Muscle of back (tissue), 11 donors: Measurements from ENCODE around the gene INTS7. TPM values are rescaled to one million over a fixed set of nuclear protein-coding genes. Genes with fewer than 3 reads are reported as not detected.
"Not testable (repeated sequence)": the region's sequence is repeated elsewhere in the genome, so short reads cannot be mapped to it uniquely, and the experiment has no call there.

ENCODE experiments used
- DNase-seq, 3 donors: peaks; one replicate each; pipeline versions ENCODE4 v3.0.0 to v3.0.0-alpha.2; 2013
- polyA plus RNA-seq, 10 donors: library from polyadenylated mRNA; unstranded; fragments of 120-200 nt; gene quantifications; one replicate each; pipeline ENCODE4 v1.2.1, GENCODE V29; 2013; ENCODE audit not compliant: insufficient read length in 10 of 10

INTS7 gene
- polyA plus RNA-seq, 10 donors, result 7.9 to 20.1 (median 14.7) TPM

DNA sequence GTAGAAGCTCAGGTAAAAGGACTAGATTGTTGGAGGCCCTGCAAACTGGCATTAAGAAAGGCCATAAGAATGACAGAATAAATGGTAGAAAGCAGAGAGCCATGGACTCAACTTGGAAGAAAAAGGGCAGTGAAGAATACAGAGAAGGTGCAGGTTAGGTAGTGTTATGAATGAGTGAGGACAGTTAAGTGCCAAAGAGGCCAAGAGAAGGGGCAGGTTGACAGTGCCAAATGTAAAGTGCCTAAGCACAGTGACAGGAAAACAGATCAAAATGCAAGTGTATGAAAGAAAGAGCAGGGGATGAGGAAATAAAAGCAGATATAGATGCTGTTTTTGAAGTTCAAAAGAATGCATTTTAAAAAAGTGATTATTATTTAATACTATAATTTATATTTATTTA, 43.7 kb downstream of the INTS7 start:
- no peak for DNase-seq

DNA sequence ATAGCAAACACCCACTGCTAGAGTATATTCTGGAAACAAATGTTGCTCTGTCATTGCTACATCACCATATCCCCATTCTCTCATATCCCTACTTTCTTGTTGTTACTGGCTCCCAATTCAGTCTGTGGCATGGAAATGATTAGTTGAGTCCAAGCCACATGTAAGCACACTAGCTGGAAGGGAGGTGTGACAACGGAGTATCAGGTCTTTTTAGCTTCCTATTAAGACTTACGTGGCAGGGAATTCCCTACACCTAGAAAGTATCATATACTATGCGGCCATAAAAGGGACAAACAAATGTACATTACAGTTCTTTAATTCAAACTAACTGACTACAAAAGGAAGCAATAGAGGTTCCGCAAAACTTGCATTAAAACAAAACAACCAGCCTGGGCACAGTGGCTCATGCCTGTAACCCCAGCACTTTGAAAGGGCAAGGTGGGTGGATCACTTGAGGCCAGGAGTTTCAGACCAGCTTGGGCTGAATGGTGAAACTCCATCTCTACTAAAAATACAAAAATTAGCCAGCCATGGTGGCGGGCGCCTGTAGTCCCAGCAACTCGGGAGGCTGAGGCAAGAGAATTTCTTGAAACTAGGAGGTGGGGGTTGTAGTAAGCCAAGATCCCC, 48.6 kb downstream of the INTS7 start:
- no peak for DNase-seq

DNA sequence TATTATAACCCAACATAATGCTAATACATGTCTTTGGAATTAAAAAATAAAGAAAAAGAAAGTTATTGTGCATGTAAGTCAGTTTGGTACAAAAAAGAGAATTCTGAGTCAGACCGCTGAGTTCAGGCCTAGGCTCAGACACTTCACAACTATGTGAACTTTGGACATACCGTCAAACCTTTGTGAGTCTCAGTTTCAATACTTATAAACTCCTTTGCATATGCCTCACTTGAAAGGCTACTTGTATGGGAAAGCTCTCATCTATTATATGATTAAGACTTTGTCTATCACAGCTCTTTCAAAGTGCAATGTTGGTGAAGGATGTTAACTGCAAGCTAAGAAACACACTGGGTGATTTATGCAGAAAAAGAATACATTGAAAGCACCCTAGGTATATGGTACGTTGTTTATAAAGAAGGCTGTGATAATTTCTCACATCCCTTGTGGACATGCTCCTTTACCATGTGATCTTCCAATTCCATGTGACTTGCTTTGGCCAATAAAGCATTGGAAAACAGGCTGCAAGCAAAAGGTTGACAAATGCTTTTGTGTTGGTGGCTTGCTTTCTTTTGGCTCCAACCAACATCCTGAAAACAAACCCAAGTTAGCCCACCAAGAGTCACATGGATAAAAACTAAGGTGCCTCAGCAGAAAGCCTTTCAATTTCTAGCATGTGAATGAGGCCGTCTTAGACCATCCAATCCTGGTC, 49.6 kb downstream of the INTS7 start:
- no peak for DNase-seq

DNA sequence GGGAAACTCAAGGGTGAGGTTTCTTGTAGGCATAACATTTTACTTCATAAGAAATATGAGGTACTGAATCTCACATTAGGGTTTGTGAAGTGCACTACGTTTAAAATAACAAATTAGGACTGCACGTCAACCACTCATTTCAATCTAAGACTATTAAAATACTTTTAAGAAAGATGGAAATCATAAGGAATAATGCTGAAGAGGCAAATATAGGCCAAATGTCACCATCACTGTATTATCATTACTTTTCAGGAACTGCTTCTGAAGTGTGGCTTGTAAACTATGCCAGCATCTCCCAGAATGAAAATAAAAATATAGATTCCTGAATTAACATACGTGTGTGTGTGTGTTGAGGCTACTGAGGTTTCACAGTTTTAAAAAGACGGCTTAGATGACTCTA, 56.8 kb downstream of the INTS7 start:
- no peak for DNase-seq

GRCh38 chr1:211975152-211975941, 60.0 kb downstream of the INTS7 start:
- peak in 1 of 3 donors; percentile 38 for DNase-seq

DNA sequence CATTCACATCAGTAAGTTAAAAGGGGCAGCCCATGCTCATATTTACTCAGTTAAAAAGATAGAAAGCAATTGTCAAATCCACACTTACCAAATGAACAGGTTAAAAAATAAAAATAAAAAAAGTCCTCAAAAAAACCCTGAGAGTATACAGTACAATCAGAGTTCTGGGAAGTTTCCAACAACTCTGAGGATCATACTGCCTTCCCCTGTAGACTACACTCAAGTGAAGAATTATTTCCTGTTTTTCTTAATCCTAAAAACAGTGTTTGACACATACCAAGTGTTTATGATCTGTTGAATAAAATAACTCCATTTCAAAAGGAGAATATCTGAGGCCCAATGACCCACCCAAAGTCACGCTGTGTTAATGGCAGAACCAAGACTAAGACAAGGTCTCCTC, 61.8 kb downstream of the INTS7 start:
- DNase-seq, result no peak

- no peak for DNase-seq
Measured at GRCh38 chr1:211968200-211968834, 67.0 kb downstream of the INTS7 start.

- DNase-seq, result no peak
Measured at GRCh38 chr1:211967704-211968103, 67.7 kb downstream of the INTS7 start.

GRCh38 chr1:211965108-211965805, 70.1 kb downstream of the INTS7 start:
- no peak for DNase-seq

- no peak for DNase-seq
Measured at GRCh38 chr1:211959680-211960079, 75.7 kb downstream of the INTS7 start.

DNA sequence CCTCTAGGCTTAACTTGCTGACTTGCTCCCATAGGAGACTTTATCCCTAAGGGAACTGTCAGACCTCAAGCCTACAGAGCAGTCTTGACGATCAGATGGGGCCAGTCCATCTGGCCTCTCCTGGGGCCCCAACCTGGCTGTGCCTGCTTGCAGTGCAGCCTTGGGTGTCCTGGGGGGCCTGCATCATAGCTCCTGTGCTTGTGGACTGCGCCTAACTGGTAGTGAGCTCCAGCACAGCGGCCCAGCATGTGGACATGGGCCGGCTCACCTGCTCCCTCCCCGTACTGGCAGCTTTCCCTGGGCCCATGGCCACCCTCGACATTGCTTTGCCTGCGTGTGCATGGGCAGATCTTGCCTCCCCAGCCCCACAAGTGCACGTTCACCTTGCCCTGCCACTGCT, 76.1 kb downstream of the INTS7 start:
- no peak for DNase-seq

GRCh38 chr1:211954028-211954427, 81.3 kb downstream of the INTS7 start:
- DNase-seq, result not testable (repeated sequence)

- DNase-seq, result not testable (repeated sequence)
Measured at GRCh38 chr1:211953543-211953942, 81.8 kb downstream of the INTS7 start.

DNA sequence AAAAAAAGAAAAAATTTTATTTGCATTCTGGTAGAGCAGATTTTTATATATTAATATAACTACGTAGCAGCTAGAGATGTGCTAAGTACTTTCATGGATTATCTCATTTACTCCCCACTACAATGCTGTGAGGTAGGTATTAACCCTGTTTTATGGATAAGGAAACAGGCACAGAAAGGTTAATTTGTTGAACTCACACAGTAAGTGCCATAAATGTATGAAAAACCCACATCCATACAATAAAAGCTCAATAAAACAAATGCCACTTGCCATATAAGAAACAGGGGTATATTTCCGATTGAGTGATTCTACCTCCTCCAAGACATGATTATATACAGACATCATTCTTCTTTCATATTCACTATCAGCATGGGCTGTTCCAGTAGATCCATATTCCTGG, 83.1 kb downstream of the INTS7 start:
- DNase-seq, result no peak

DNA sequence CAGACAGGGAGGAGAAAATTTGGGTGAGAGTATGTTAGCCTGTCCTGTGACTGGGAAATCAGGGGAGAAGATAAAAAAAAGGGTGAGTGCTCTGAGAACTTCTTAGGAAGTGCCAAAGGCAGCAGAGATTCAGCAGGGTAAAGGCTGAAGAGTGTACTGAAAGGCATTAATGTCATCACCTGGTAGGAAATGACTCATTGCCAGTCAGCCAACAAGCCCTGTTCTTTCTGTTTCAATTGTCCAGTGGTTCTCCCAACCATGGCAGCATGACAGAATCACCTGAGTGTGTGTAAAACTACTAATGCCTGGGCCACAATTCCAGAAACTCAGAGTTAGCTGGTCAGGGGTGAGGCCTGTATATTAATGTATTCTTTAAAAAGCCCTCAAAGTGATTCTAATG, 83.5 kb downstream of the INTS7 start:
- no peak for DNase-seq

DNA sequence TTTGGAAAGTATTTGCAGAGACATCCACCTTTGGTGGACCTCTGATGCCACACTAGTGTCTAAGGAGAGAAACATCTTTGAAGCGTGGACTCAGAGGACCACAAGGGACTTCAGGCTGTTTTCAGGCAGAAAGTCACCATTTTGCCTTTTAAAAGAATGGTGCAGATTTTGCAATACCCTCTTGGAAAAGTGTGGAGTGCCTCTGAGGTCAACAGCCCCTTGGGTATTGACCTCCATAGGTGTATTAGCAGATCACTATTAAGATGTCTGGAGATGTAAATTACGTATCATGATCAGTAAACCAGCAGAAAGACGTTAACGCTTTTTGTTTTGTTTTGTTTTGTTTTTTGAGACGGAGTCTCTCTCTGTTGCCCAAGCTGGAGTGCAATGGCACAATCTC, 87.0 kb downstream of the INTS7 start:
- no peak for DNase-seq

DNA sequence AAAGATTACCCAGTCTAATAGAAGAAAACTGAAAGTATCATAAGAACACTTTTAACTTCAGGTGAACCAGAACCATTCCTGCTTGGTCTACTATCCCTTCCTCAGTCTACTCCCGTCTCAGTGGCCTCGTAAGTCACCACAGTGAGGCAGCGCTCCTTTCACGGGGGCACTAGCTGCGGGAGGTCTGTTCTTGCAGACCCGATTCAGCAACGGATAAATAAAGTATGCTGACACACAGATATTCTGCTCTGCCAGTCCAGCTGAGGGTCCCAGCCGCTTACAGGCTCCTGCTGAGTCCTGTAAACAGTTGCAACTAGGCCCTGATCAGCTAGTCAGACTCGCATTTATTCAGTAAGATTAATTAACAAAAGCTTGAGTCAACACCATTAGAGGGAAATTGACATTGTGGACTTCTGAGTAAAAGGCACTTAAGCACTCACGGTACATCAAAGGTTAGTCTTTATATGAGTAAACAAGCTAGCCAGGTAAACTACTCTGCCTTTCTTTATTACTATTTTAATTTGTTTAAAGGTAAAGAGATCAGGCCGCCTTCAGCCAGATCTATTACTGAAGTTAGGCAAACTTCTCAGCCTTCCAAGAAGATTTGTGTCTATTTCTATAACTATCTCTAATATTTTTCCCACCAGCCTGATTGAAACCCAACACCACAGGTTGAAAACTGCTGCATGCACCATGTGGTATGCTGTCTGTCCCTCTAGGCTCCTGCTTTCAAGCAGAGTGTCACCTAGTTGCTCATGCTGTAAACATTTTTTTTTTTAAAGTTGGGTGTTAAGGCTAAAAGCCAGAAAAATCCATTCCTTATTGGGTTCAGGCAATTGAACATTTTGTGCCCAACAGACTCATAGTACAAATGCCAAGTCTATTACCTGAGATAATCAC, 87.7 kb downstream of the INTS7 start:
- DNase-seq, result no peak

DNA sequence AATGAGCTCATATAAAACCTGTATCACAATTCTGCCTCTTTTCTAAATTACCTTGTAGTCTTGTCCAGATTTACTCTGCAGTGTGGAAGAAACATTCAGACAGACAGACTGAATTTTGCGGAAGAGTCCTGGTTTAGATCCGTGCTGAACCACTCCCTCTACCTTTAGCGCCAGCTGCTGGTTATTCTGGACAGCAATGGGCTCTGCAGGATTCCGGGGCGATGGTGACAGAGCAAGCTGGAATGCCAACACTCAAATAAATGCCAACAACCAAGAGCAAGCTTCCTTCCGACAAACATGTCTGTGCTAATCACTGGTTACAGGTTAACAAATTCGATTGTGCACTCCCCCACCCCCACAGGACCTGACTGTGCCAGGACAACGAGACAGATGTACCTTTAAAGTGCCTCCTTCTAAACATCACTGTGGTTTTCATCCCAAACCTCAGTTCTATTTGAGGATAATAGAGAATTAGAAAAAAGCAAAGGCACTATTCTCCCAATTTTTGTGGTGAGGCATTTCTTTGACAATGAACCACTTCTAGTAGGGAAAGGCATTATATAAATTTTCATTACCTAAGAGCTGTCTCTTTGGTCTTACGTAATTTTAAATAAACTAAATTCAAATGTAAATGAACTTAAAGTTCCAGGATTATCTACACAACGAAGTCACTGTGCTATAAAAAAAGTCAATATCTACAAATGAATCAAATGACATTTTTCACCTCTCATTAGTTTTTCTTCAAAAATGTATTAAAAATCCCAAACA, 90.4 kb downstream of the INTS7 start:
- DNase-seq, result peak in 1 of 3 donors; percentile 13

GRCh38 chr1:211942583-211942982, 92.8 kb downstream of the INTS7 start:
- DNase-seq, result no peak
